Osteoblast (primary cell): ENCODE data around the gene IFTAP. TPM values are rescaled to one million over a fixed set of nuclear protein-coding genes. Genes with fewer than 3 reads are reported as not detected.

ENCODE experiments used
- DNase-seq: peaks from one replicate; pipeline ENCODE4 v3.0.0; 2011; ENCODE audit warnings: low spot score, mixed read lengths; ENCODE audit not compliant: insufficient read length; ENCODE audit errors: missing footprints
- H2AFZ ChIP-seq: 2 replicates; pipeline ENCODE4 v1.6.0; 2011; ENCODE audit warnings: mild to moderate bottlenecking, low read length
- H3K27ac ChIP-seq: 2 replicates; pipeline ENCODE4 v1.5.1; 2011; ENCODE audit warnings: mild to moderate bottlenecking, low read depth, low read length, moderate library complexity
- H3K27me3 ChIP-seq: 2 replicates; pipeline ENCODE4 v1.6.0; 2012; ENCODE audit warnings: mild to moderate bottlenecking, control low read depth, inconsistent platforms, low read length, moderate library complexity; ENCODE audit not compliant: insufficient read depth
- H3K36me3 ChIP-seq: 2 replicates; pipeline ENCODE4 v1.5.1; 2011; ENCODE audit warnings: mild to moderate bottlenecking, low read length, control low read depth, moderate library complexity; ENCODE audit not compliant: insufficient read depth
- H3K4me1 ChIP-seq: 2 replicates; pipeline ENCODE4 v1.5.1; 2011; ENCODE audit warnings: mild to moderate bottlenecking, low read length, control low read depth, moderate library complexity; ENCODE audit not compliant: insufficient read depth
- H3K4me2 ChIP-seq: 2 replicates; pipeline ENCODE4 v1.6.0; 2011; ENCODE audit warnings: mild to moderate bottlenecking, low read length; ENCODE audit not compliant: insufficient read depth
- H3K4me3 ChIP-seq: fragments of 200-600 bp; sonication (generic); 3 replicates; pipeline ENCODE4 v1.5.1; 2012; ENCODE audit warnings: mild to moderate bottlenecking, low read length, inconsistent platforms; ENCODE audit not compliant: insufficient read depth
- H3K79me2 ChIP-seq: 2 replicates; pipeline ENCODE4 v1.6.0; 2012; ENCODE audit warnings: mild to moderate bottlenecking, low read length, control low read depth, inconsistent platforms; ENCODE audit not compliant: insufficient read depth
- H3K9me3 ChIP-seq: 2 replicates; pipeline ENCODE4 v1.5.1; 2011; ENCODE audit warnings: low read depth, low read length, control low read depth
- H4K20me1 ChIP-seq: 2 replicates; pipeline ENCODE4 v1.6.0; 2012; ENCODE audit warnings: mild to moderate bottlenecking, low read length, control low read depth; ENCODE audit not compliant: insufficient read depth
- CTCF ChIP-seq: IDR thresholded peaks from 2 replicates; pipeline ENCODE4 v1.5.1; 2011; ENCODE audit warnings: mild to moderate bottlenecking, low read depth, low read length, moderate library complexity; ENCODE audit errors: extremely low read depth
- total RNA-seq: library from RNA; depleted of rRNA; stranded (reverse); fragments of >200 nt; gene quantifications from 2 replicates; pipeline ENCODE4 v1.2.3, GENCODE V29; 2012

Gene IFTAP
- total RNA-seq, 1 donor, result 33.7 TPM

GRCh38 chr11:36619502-36619901 lies 25.2 kb downstream of the IFTAP start:
- Histone ChIP-seq H2AFZ (no peak overlapping the region), H3K4me3 (no peak overlapping the region), H3K4me1 (peaks cover 3% of the 10 kb centered on the region), H3K27ac (no peak overlapping the region), H3K9me3 (no peaks in the 10 kb centered on the region), H3K79me2 (no peaks in the 10 kb centered on the region), H3K36me3 (no peaks in the 10 kb centered on the region), H3K27me3 (no peaks in the 10 kb centered on the region), H4K20me1 (peaks cover 5% of the 10 kb centered on the region), H3K4me2 (peak overlapping the region; percentile 11)
- DNase-seq, result no peak
- TF ChIP-seq CTCF, result no peak

- Histone ChIP-seq H3K4me1 (peaks cover 3% of the 10 kb centered on the region), H3K9me3 (no peaks in the 10 kb centered on the region), H4K20me1 (peaks cover 5% of the 10 kb centered on the region), H2AFZ (no peak overlapping the region), H3K79me2 (no peaks in the 10 kb centered on the region), H3K27me3 (no peaks in the 10 kb centered on the region), H3K4me3 (no peak overlapping the region), H3K27ac (no peak overlapping the region), H3K4me2 (no peak overlapping the region), H3K36me3 (no peaks in the 10 kb centered on the region)
- TF ChIP-seq CTCF, result no peak
- no peak for DNase-seq
These were observed 25.9 kb downstream of the IFTAP start for GRCh38 chr11:36620246-36620645.

- no peak overlapping the region for H3K4me3 ChIP-seq
- H3K4me2 ChIP-seq, result no peak overlapping the region
- no peaks in the 10 kb centered on the region for H3K9me3 ChIP-seq
- H3K27me3 ChIP-seq, result no peaks in the 10 kb centered on the region
- peaks cover 5% of the 10 kb centered on the region for H4K20me1 ChIP-seq
- no peaks in the 10 kb centered on the region for H3K79me2 ChIP-seq
- TF ChIP-seq CTCF, result peak; percentile 63
- no peak overlapping the region for H3K27ac ChIP-seq
- no peak for DNase-seq
- no peak overlapping the region for H2AFZ ChIP-seq
- peaks cover 7% of the 10 kb centered on the region for H3K4me1 ChIP-seq
- no peaks in the 10 kb centered on the region for H3K36me3 ChIP-seq
These were observed 28.3 kb downstream of the IFTAP start for GRCh38 chr11:36622431-36623136.

- no peak overlapping the region for H3K4me2 ChIP-seq
- no peak for TF ChIP-seq CTCF
- H3K79me2 ChIP-seq, result no peaks in the 10 kb centered on the region
- no peaks in the 10 kb centered on the region for H3K27me3 ChIP-seq
- H3K4me1 ChIP-seq, result peaks cover 7% of the 10 kb centered on the region
- no peak overlapping the region for H2AFZ ChIP-seq
- no peak for DNase-seq
- H3K4me3 ChIP-seq, result no peak overlapping the region
- peaks cover 2% of the 10 kb centered on the region for H4K20me1 ChIP-seq
- H3K36me3 ChIP-seq, result no peaks in the 10 kb centered on the region
- H3K9me3 ChIP-seq, result no peaks in the 10 kb centered on the region
- H3K27ac ChIP-seq, result no peak overlapping the region
These were observed 29.2 kb downstream of the IFTAP start for GRCh38 chr11:36623494-36623893.
